ENCODE measurements around the gene PCK1. TPM values are rescaled to one million over a fixed set of nuclear protein-coding genes. Genes with fewer than 3 reads are reported as not detected.

The PCK1 gene
- total and polyA plus RNA-seq, 2 donors from 2014 or later: 29.7 to 551 TPM

DNA sequence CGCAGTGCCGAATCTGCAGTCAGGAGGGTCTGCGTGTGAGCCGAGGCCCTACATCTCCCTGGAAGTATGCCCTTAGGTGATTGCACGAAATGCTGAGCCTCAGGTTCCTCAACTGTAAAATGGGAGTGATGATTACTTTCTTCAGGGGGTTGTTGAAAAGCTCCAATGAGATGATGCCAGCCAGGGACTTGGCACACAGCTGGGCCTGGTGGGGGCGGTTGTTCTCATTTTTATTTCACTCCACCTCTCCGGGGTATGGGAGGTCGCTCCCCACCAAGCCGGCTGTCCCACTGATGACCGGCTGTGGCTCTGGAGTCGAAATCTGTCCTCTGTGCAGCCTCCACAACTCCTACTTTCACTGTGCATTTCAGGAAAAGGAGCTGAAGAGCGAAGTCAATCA lies 8.1 kb downstream of the PCK1 start:
- H3K9ac ChIP-seq (ENCODE audit: low read length in 3 of 3): no peak overlapping the region

GRCh38 chr20:57570145-57570850 lies 9.4 kb downstream of the PCK1 start:
- DNase-seq (no peak), FAIRE-seq (no peak)
- peaks cover 0 to 9% (median 5%) of the 10 kb centered on the region in 3 donors for H3K36me3 ChIP-seq (ENCODE audit: control insufficient read depth in 2 of 3, insufficient read depth in 3 of 3, low read length in 3 of 3)
- peaks cover 9 to 12% (median 11%) of the 10 kb centered on the region in 3 donors for H3K4me1 ChIP-seq (ENCODE audit: control insufficient read depth in 2 of 3, insufficient read depth in 2 of 3, low read depth in 1 of 3, low read length in 3 of 3)
- intact Hi-C loops (cut with DNase I): no loop called here
- H3K27ac ChIP-seq (ENCODE audit: low read depth in 2 of 2, low read length in 2 of 2): peak overlapping the region; percentile 45 to 67
- H3K4me3 ChIP-seq (ENCODE audit: low read length in 3 of 3): no peak overlapping the region
- H3K27me3 ChIP-seq (ENCODE audit: control insufficient read depth, insufficient read depth, low read length): no peaks in the 10 kb centered on the region
- H3K9ac ChIP-seq (ENCODE audit: low read length in 3 of 3): no peak overlapping the region
- TF ChIP-seq, protein P1, sequence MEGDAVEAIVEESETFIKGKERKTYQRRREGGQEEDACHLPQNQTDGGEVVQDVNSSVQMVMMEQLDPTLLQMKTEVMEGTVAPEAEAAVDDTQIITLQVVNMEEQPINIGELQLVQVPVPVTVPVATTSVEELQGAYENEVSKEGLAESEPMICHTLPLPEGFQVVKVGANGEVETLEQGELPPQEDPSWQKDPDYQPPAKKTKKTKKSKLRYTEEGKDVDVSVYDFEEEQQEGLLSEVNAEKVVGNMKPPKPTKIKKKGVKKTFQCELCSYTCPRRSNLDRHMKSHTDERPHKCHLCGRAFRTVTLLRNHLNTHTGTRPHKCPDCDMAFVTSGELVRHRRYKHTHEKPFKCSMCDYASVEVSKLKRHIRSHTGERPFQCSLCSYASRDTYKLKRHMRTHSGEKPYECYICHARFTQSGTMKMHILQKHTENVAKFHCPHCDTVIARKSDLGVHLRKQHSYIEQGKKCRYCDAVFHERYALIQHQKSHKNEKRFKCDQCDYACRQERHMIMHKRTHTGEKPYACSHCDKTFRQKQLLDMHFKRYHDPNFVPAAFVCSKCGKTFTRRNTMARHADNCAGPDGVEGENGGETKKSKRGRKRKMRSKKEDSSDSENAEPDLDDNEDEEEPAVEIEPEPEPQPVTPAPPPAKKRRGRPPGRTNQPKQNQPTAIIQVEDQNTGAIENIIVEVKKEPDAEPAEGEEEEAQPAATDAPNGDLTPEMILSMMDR (IDR thresholded peaks at IDR 0.05; ENCODE audit: borderline replicate concordance, extremely low read depth, insufficient read depth): no peak
- H3K9me3 ChIP-seq (ENCODE audit: control insufficient read depth in 2 of 3, insufficient read depth in 1 of 3, low read length in 3 of 3): no peaks in the 10 kb centered on the region

More for the DNA sequence above, 8.1 kb downstream of the PCK1 start:
- FAIRE-seq (no peak), DNase-seq (no peak)
- no peaks in the 10 kb centered on the region for H3K27me3 ChIP-seq (ENCODE audit: control insufficient read depth, insufficient read depth, low read length)
- H3K4me1 ChIP-seq (ENCODE audit: control insufficient read depth in 2 of 3, insufficient read depth in 2 of 3, low read depth in 1 of 3, low read length in 3 of 3): peaks cover 3 to 10% (median 8%) of the 10 kb centered on the region in 3 donors
- H3K36me3 ChIP-seq (ENCODE audit: control insufficient read depth in 2 of 3, insufficient read depth in 3 of 3, low read length in 3 of 3): peaks cover 0 to 22% (median 17%) of the 10 kb centered on the region in 3 donors
- no peak overlapping the region for H3K4me3 ChIP-seq (ENCODE audit: low read length in 3 of 3)
- no peaks in the 10 kb centered on the region for H3K9me3 ChIP-seq (ENCODE audit: control insufficient read depth in 2 of 3, insufficient read depth in 1 of 3, low read length in 3 of 3)
- intact Hi-C loops (cut with DNase I): no loop called here
- peak overlapping the region in 1 of 2 donors; percentile 47 for H3K27ac ChIP-seq (ENCODE audit: low read depth in 2 of 2, low read length in 2 of 2)
- TF ChIP-seq, protein P1 (IDR thresholded peaks at IDR 0.05; ENCODE audit: borderline replicate concordance, extremely low read depth, insufficient read depth): no peak

DNA sequence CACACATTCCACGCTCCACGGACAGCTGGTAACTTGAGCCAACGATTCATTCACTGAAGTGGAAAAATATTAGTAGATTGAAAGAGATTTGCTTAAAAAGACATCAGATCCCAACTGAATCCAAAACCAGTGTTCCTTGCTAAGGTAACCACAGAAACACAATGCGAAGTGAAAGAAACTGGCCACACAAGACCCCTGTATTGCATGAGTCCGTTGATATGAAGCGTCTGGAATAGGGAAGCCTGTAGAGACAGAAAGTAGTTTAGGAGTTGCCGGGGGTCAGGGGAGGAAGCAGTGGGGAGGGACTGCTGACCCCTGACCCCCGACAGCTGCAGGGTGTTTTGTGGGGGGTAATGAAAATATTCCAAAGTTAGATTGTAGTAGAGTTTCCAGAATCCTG lies 10.0 kb downstream of the PCK1 start:
- TF ChIP-seq, protein P1 (IDR thresholded peaks at IDR 0.05; ENCODE audit: borderline replicate concordance, extremely low read depth, insufficient read depth): no peak

More for the DNA sequence above, 10.0 kb downstream of the PCK1 start:
- Histone ChIP-seq H3K27me3 (ENCODE audit: control insufficient read depth, insufficient read depth, low read length) (no peaks in the 10 kb centered on the region), H3K9ac (ENCODE audit: low read length in 3 of 3) (no peak overlapping the region), H3K27ac (ENCODE audit: low read depth in 2 of 2, low read length in 2 of 2) (peak overlapping the region; percentile 45 to 67), H3K4me3 (ENCODE audit: low read length in 3 of 3) (no peak overlapping the region), H3K36me3 (ENCODE audit: control insufficient read depth in 2 of 3, insufficient read depth in 3 of 3, low read length in 3 of 3) (peaks cover 0 to 4% (median 0%) of the 10 kb centered on the region in 3 donors), H3K4me1 (ENCODE audit: control insufficient read depth in 2 of 3, insufficient read depth in 2 of 3, low read depth in 1 of 3, low read length in 3 of 3) (peaks cover 9 to 12% (median 11%) of the 10 kb centered on the region in 3 donors), H3K9me3 (ENCODE audit: control insufficient read depth in 2 of 3, insufficient read depth in 1 of 3, low read length in 3 of 3) (no peaks in the 10 kb centered on the region)
- FAIRE-seq: no peak
- intact Hi-C loops (cut with DNase I): no loop called here
- DNase-seq: peak in 1 of 5 donors; percentile 74

Measured in kidney (tissue), 14 donors.